ENCODE results near the gene MOSMO.

- TF ChIP-seq POLR2A (IDR thresholded peaks at IDR 0.05) (no peak), EP300 (IDR thresholded peaks at IDR 0.05; ENCODE audit: low read depth) (no peak), CTCF (IDR thresholded peaks at IDR 0.05) (no peak), POLR2AphosphoS5 (IDR thresholded peaks at IDR 0.05) (no peak)
These were observed 5.6 kb downstream of the MOSMO start for GRCh38 chr16:22013486-22013885.
